SK-N-SH (cell line): Measurements from ENCODE around the gene NOL6.
"Not testable (repeated sequence)": the region's sequence is repeated elsewhere in the genome, so short reads cannot be mapped to it uniquely, and the experiment has no call there.

Experiments used
- EZH2phosphoT487 ChIP-seq: fragments of 200-600 bp; sonication (generic); IDR thresholded peaks from 2 replicates; pipeline ENCODE4 v1.6.1; 2017; ENCODE audit warnings: low read depth, mixed run types, mild to moderate bottlenecking, antibody characterized with exemption, moderate library complexity, borderline replicate concordance
- JUND ChIP-seq: IDR thresholded peaks from 2 replicates; pipeline ENCODE4 v1.4.0; 2012
- RAD21 ChIP-seq: IDR thresholded peaks from 2 replicates; pipeline ENCODE4 v1.6.1; 2012; ENCODE audit warnings: mild to moderate bottlenecking, low read length
- SMC3 ChIP-seq: IDR thresholded peaks from 2 replicates; pipeline ENCODE4 v1.6.1; 2012; ENCODE audit warnings: low read depth, low read length, improper control_type of control experiment
- TF ChIP-seq, protein P1 (sequence below): fragments of 200-600 bp; sonication (generic); IDR thresholded peaks from 2 replicates; pipeline ENCODE4 v1.6.1; 2017; ENCODE audit warnings: antibody characterized with exemption, mild to moderate bottlenecking, moderate library complexity

DNA sequence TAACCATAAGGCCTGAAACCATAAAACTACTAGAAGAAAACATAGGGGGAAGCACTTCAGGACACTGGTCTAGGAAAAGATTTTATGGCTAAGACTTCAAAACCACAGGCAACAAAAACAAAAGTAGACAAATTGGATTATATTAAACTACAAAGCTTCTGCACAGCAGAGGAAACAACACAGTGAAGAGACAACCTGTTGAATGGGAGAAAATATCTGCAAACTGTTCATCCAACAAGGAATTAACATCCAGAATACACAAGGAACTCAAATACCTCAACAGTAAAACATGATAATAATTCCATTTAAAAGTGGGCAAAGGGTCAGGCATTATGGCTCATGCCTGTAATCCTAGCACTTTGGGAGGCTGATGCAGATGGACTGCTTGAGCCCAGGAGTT, 11.6 kb upstream of the NOL6 start:
- not testable (repeated sequence) for TF ChIP-seq JUND, EZH2phosphoT487, SMC3, RAD21
- TF ChIP-seq, protein P1, sequence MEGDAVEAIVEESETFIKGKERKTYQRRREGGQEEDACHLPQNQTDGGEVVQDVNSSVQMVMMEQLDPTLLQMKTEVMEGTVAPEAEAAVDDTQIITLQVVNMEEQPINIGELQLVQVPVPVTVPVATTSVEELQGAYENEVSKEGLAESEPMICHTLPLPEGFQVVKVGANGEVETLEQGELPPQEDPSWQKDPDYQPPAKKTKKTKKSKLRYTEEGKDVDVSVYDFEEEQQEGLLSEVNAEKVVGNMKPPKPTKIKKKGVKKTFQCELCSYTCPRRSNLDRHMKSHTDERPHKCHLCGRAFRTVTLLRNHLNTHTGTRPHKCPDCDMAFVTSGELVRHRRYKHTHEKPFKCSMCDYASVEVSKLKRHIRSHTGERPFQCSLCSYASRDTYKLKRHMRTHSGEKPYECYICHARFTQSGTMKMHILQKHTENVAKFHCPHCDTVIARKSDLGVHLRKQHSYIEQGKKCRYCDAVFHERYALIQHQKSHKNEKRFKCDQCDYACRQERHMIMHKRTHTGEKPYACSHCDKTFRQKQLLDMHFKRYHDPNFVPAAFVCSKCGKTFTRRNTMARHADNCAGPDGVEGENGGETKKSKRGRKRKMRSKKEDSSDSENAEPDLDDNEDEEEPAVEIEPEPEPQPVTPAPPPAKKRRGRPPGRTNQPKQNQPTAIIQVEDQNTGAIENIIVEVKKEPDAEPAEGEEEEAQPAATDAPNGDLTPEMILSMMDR = not testable (repeated sequence)
